ENCODE measurements around the gene DST. TPM values are rescaled to one million over a fixed set of nuclear protein-coding genes. Genes with fewer than 3 reads are reported as not detected.

DST gene
- total RNA-seq, 1 donor, result 573 TPM

GRCh38 chr6:56420296-56420695 is 222.4 kb downstream of the DST start:
- Histone ChIP-seq H4K20me1 (ENCODE audit: insufficient read depth, low read length) (no peaks in the 10 kb centered on the region), H3K36me3 (ENCODE audit: insufficient read depth, low read length) (no peaks in the 10 kb centered on the region), H3K27ac (ENCODE audit: low read depth, low read length) (no peak overlapping the region), H3K4me1 (ENCODE audit: insufficient read depth, low read length) (peaks cover 12% of the 10 kb centered on the region), H2AFZ (ENCODE audit: low read length) (no peak overlapping the region), H3K4me2 (ENCODE audit: insufficient read depth, low read length) (no peak overlapping the region), H3K4me3 (ENCODE audit: insufficient read depth, low read length) (no peak overlapping the region), H3K27me3 (ENCODE audit: insufficient read depth, low read length) (peaks cover 2% of the 10 kb centered on the region), H3K79me2 (ENCODE audit: insufficient read depth, low read length) (no peaks in the 10 kb centered on the region), H3K9me3 (ENCODE audit: low read depth, low read length) (no peaks in the 10 kb centered on the region)
- DNase-seq (ENCODE audit: insufficient read length, low spot score, missing footprints), result no peak
- TF ChIP-seq CTCF (IDR thresholded peaks at IDR 0.05; ENCODE audit: extremely low read depth, low read depth, low read length), result no peak

- no peak for TF ChIP-seq CTCF (IDR thresholded peaks at IDR 0.05; ENCODE audit: extremely low read depth, low read depth, low read length)
- no peak overlapping the region for H3K4me2 ChIP-seq (ENCODE audit: insufficient read depth, low read length)
- no peaks in the 10 kb centered on the region for H3K27me3 ChIP-seq (ENCODE audit: insufficient read depth, low read length)
- no peaks in the 10 kb centered on the region for H3K9me3 ChIP-seq (ENCODE audit: low read depth, low read length)
- H4K20me1 ChIP-seq (ENCODE audit: insufficient read depth, low read length), result no peaks in the 10 kb centered on the region
- H2AFZ ChIP-seq (ENCODE audit: low read length), result no peak overlapping the region
- no peak overlapping the region for H3K4me3 ChIP-seq (ENCODE audit: insufficient read depth, low read length)
- H3K4me1 ChIP-seq (ENCODE audit: insufficient read depth, low read length), result peaks cover 12% of the 10 kb centered on the region
- H3K36me3 ChIP-seq (ENCODE audit: insufficient read depth, low read length), result no peaks in the 10 kb centered on the region
- DNase-seq (ENCODE audit: insufficient read length, low spot score, missing footprints), result no peak
- H3K27ac ChIP-seq (ENCODE audit: low read depth, low read length), result no peak overlapping the region
- no peaks in the 10 kb centered on the region for H3K79me2 ChIP-seq (ENCODE audit: insufficient read depth, low read length)
Observed at GRCh38 chr6:56419191-56419590, 223.5 kb downstream of the DST start.

GRCh38 chr6:56417823-56418222 is 224.9 kb downstream of the DST start:
- no peak for DNase-seq (ENCODE audit: insufficient read length, low spot score, missing footprints)
- H3K4me1 ChIP-seq (ENCODE audit: insufficient read depth, low read length), result peaks cover 17% of the 10 kb centered on the region
- no peak overlapping the region for H2AFZ ChIP-seq (ENCODE audit: low read length)
- no peaks in the 10 kb centered on the region for H3K27me3 ChIP-seq (ENCODE audit: insufficient read depth, low read length)
- no peaks in the 10 kb centered on the region for H4K20me1 ChIP-seq (ENCODE audit: insufficient read depth, low read length)
- H3K36me3 ChIP-seq (ENCODE audit: insufficient read depth, low read length), result no peaks in the 10 kb centered on the region
- H3K27ac ChIP-seq (ENCODE audit: low read depth, low read length), result no peak overlapping the region
- no peaks in the 10 kb centered on the region for H3K79me2 ChIP-seq (ENCODE audit: insufficient read depth, low read length)
- H3K4me2 ChIP-seq (ENCODE audit: insufficient read depth, low read length), result no peak overlapping the region
- no peak for TF ChIP-seq CTCF (IDR thresholded peaks at IDR 0.05; ENCODE audit: extremely low read depth, low read depth, low read length)
- no peak overlapping the region for H3K4me3 ChIP-seq (ENCODE audit: insufficient read depth, low read length)
- H3K9me3 ChIP-seq (ENCODE audit: low read depth, low read length), result no peaks in the 10 kb centered on the region

GRCh38 chr6:56416247-56416646 is 226.4 kb downstream of the DST start:
- Histone ChIP-seq H3K27ac (ENCODE audit: low read depth, low read length) (peak overlapping the region; percentile 6), H4K20me1 (ENCODE audit: insufficient read depth, low read length) (no peaks in the 10 kb centered on the region), H3K4me1 (ENCODE audit: insufficient read depth, low read length) (peaks cover 17% of the 10 kb centered on the region), H3K36me3 (ENCODE audit: insufficient read depth, low read length) (no peaks in the 10 kb centered on the region), H2AFZ (ENCODE audit: low read length) (no peak overlapping the region), H3K9me3 (ENCODE audit: low read depth, low read length) (no peaks in the 10 kb centered on the region), H3K79me2 (ENCODE audit: insufficient read depth, low read length) (no peaks in the 10 kb centered on the region), H3K4me3 (ENCODE audit: insufficient read depth, low read length) (no peak overlapping the region), H3K4me2 (ENCODE audit: insufficient read depth, low read length) (peak overlapping the region; percentile 49), H3K27me3 (ENCODE audit: insufficient read depth, low read length) (no peaks in the 10 kb centered on the region)
- no peak for DNase-seq (ENCODE audit: insufficient read length, low spot score, missing footprints)
- TF ChIP-seq CTCF (IDR thresholded peaks at IDR 0.05; ENCODE audit: extremely low read depth, low read depth, low read length), result no peak
